HG03139 (cell line): ENCODE results near the gene CFI.

Experiments used
- ATAC-seq: cut with Tn5 transposase; IDR thresholded peaks from one replicate; pipeline ENCODE4 v1.9.1; 2021; ENCODE audit not compliant: unreplicated experiment

The CFI gene

GRCh38 chr4:109698656-109699055 is 103.1 kb downstream of the CFI start:
- ATAC-seq: no peak

DNA sequence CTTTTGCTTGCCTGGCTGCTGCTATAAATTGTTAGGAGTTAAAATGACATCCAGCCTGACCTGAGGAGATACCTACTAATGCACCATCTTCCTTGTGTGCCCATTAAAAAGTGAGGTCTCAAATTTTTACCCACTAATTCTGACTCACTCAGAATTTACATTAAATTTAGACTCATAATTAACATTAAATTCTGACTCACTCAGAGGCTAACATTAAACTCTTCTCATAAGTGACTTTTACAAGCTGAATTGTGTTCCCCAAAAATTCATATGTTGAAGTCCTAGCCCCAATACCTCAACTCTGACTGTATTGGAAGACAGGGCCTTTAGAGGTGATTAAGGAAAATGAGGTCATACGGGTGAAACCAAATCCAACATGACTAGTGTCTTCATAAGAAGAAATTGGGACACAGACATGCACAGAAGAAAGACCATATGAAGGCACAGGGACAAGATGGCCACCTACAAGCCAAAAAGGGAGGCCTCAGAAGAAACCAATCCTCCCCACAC is 110.3 kb downstream of the CFI start:
- ATAC-seq: no peak
